ENCODE data around the gene NEK1.

- TF ChIP-seq REST (IDR thresholded peaks at IDR 0.05; ENCODE audit: insufficient read depth in 1 of 2, low read depth in 2 of 2, low read length in 2 of 2) (no peak), TAF1 (IDR thresholded peaks at IDR 0.05; ENCODE audit: borderline replicate concordance, insufficient read depth, low read length) (no peak), POLR2AphosphoS5 (IDR thresholded peaks at IDR 0.05; ENCODE audit: low read depth, low read length) (no peak), SIN3A (IDR thresholded peaks at IDR 0.05; ENCODE audit: borderline replicate concordance, insufficient read depth, low read length) (no peak)
Observed at GRCh38 chr4:169377367-169377766, 235.0 kb downstream of the NEK1 start.

Data from PFSK-1 (cell line).